ENCODE results near the gene HMX1. TPM values are rescaled to one million over a fixed set of nuclear protein-coding genes. Genes with fewer than 3 reads are reported as not detected.

Gene HMX1
- total and polyA plus RNA-seq, 2 donors (not counting 3 experiments of a cell fraction or from before 2014, with no cell fraction given) = not detected

GRCh38 chr4:8877780-8878040, 6.1 kb upstream of the HMX1 start:
- Histone ChIP-seq H2AFZ (ENCODE audit: low read depth, low read length) (no peak overlapping the region), H3K4me3 (replicated peaks in 1 of 3; ENCODE audit: insufficient read depth in 1 of 3, low read depth in 1 of 3, low read length in 3 of 3) (no peak overlapping the region), H3K4me2 (ENCODE audit: insufficient read depth, low read length) (no peak overlapping the region), H3K27ac (ENCODE audit: insufficient read depth, low read depth, low read length) (no peak overlapping the region), H3K9ac (replicated peaks; ENCODE audit: extremely low read depth, insufficient read depth, low read length) (no peak overlapping the region), H3K27me3 (ENCODE audit: control insufficient read depth in 2 of 2, insufficient read depth in 2 of 2, low read length in 2 of 2) (peaks cover 39 to 52% of the 10 kb centered on the region in 2 experiments), H3K36me3 (ENCODE audit: control insufficient read depth in 2 of 2, extremely low read depth in 1 of 2, insufficient read depth in 2 of 2, low read length in 2 of 2) (no peaks in the 10 kb centered on the region), H3K9me1 (replicated peaks; ENCODE audit: control insufficient read depth, extremely low read depth, insufficient read depth, low read length) (no peaks in the 10 kb centered on the region), H3K9me3 (replicated peaks; ENCODE audit: control insufficient read depth, insufficient read depth, low read length) (no peaks in the 10 kb centered on the region), H3K4me1 (ENCODE audit: control insufficient read depth, extremely low read depth, insufficient read depth, low read length) (no peaks in the 10 kb centered on the region), H4K20me1 (replicated peaks; ENCODE audit: control insufficient read depth, extremely low read depth, insufficient read depth, low read length) (no peaks in the 10 kb centered on the region), H3K79me2 (ENCODE audit: control insufficient read depth, insufficient read depth, low read length) (no peaks in the 10 kb centered on the region)
- CTCF ChIA-PET = no interaction called here
- dilution Hi-C loops (cut with MboI; ENCODE audit: extremely low pct_ligation_motif_present, low sequenced_read_pairs) = no loop called here
- FAIRE-seq (no peak), DNase-seq (ENCODE audit: low read depth, low spot score) (no peak)
- POLR2A ChIA-PET = no interaction called here
- intact Hi-C loops (cut with micrococcal nuclease) = no loop called here
- no peak for TF ChIP-seq POLR2AphosphoS5 (IDR thresholded peaks at IDR 0.05; ENCODE audit: insufficient read depth, low read depth, low read length)
- no peak for TF ChIP-seq CTCF (IDR thresholded peaks at IDR 0.05; ENCODE audit: extremely low read depth in 1 of 2, insufficient read depth in 1 of 2, low read depth in 1 of 2, low read length in 2 of 2)
- TF ChIP-seq POLR2A (IDR thresholded peaks at IDR 0.05; ENCODE audit: low read depth, low read length) = no peak
- no peak for TF ChIP-seq JUN (IDR thresholded peaks at IDR 0.05; ENCODE audit: borderline replicate concordance, insufficient read depth, insufficient read length, low read depth)
- BruUV-seq (replicated peaks) = no TSS peak

GRCh38 chr4:8876982-8877779, 5.5 kb upstream of the HMX1 start:
- intact Hi-C loops (cut with micrococcal nuclease) (no loop called here), dilution Hi-C loops (cut with MboI; ENCODE audit: extremely low pct_ligation_motif_present, low sequenced_read_pairs) (no loop called here)
- H2AFZ ChIP-seq (ENCODE audit: low read depth, low read length) = no peak overlapping the region
- no peak overlapping the region for H3K9ac ChIP-seq (replicated peaks; ENCODE audit: extremely low read depth, insufficient read depth, low read length)
- H3K79me2 ChIP-seq (ENCODE audit: control insufficient read depth, insufficient read depth, low read length) = no peaks in the 10 kb centered on the region
- no peaks in the 10 kb centered on the region for H3K9me3 ChIP-seq (replicated peaks; ENCODE audit: control insufficient read depth, insufficient read depth, low read length)
- DNase-seq (ENCODE audit: low read depth, low spot score) (no peak), FAIRE-seq (no peak)
- ChIA-PET CTCF (no interaction called here), POLR2A (no interaction called here)
- H3K36me3 ChIP-seq (ENCODE audit: control insufficient read depth in 2 of 2, extremely low read depth in 1 of 2, insufficient read depth in 2 of 2, low read length in 2 of 2) = no peaks in the 10 kb centered on the region
- H3K27ac ChIP-seq (ENCODE audit: insufficient read depth, low read depth, low read length) = no peak overlapping the region
- no peaks in the 10 kb centered on the region for H4K20me1 ChIP-seq (replicated peaks; ENCODE audit: control insufficient read depth, extremely low read depth, insufficient read depth, low read length)
- no peak for TF ChIP-seq GATA2 (IDR thresholded peaks at IDR 0.05; ENCODE audit: insufficient read depth, insufficient read length, low read depth, low read length)
- no peak for TF ChIP-seq EZH2 (IDR thresholded peaks at IDR 0.05; ENCODE audit: borderline replicate concordance, low read depth, low read length, severe bottlenecking)
- TF ChIP-seq POLR2AphosphoS5 (IDR thresholded peaks at IDR 0.05; ENCODE audit: insufficient read depth, low read depth, low read length) = no peak
- no peak for TF ChIP-seq MYC (IDR thresholded peaks at IDR 0.05; ENCODE audit: low read depth, low read length)
- no peak for TF ChIP-seq MAX (IDR thresholded peaks at IDR 0.05; ENCODE audit: insufficient read depth, insufficient read length)
- TF ChIP-seq FOS (IDR thresholded peaks at IDR 0.05; ENCODE audit: borderline replicate concordance, insufficient read depth, low read length) = no peak
- TF ChIP-seq JUN (IDR thresholded peaks at IDR 0.05; ENCODE audit: borderline replicate concordance, insufficient read depth, insufficient read length, low read depth) = no peak
- no peak for TF ChIP-seq CTCF (IDR thresholded peaks at IDR 0.05; ENCODE audit: extremely low read depth in 1 of 2, insufficient read depth in 1 of 2, low read depth in 1 of 2, low read length in 2 of 2)
- TF ChIP-seq POLR2A (IDR thresholded peaks at IDR 0.05; ENCODE audit: low read depth, low read length) = no peak
- H3K9me1 ChIP-seq (replicated peaks; ENCODE audit: control insufficient read depth, extremely low read depth, insufficient read depth, low read length) = no peaks in the 10 kb centered on the region
- no TSS peak for BruUV-seq (replicated peaks)
- peaks cover 45 to 56% of the 10 kb centered on the region in 2 experiments for H3K27me3 ChIP-seq (ENCODE audit: control insufficient read depth in 2 of 2, insufficient read depth in 2 of 2, low read length in 2 of 2)
- H3K4me1 ChIP-seq (ENCODE audit: control insufficient read depth, extremely low read depth, insufficient read depth, low read length) = no peaks in the 10 kb centered on the region
- H3K4me2 ChIP-seq (ENCODE audit: insufficient read depth, low read length) = no peak overlapping the region
- no peak overlapping the region for H3K4me3 ChIP-seq (replicated peaks in 1 of 3; ENCODE audit: insufficient read depth in 1 of 3, low read depth in 1 of 3, low read length in 3 of 3)
